Activated naive CD8-positive, alpha-beta T cell treated with anti-CD3 and anti-CD28 coated beads, Interleukin-2, amount 50 U/mL, for 16 hours (primary cell): ENCODE measurements around the gene CNTN5.
"Not testable (repeated sequence)": the region's sequence is repeated elsewhere in the genome, so short reads cannot be mapped to it uniquely, and the experiment has no call there.

ENCODE experiments used
- DNase-seq: peaks from one replicate; pipeline ENCODE4 v3.0.0-alpha.2; 2020; ENCODE audit warnings: low read depth, low spot score

The CNTN5 gene

GRCh38 chr11:100192181-100192580, 1171.4 kb downstream of the CNTN5 start:
- DNase-seq = no peak

- no peak for DNase-seq
These were observed 1183.0 kb downstream of the CNTN5 start for GRCh38 chr11:100203789-100204188.

GRCh38 chr11:100205926-100206325, 1185.2 kb downstream of the CNTN5 start:
- no peak for DNase-seq

GRCh38 chr11:100208207-100208606, 1187.5 kb downstream of the CNTN5 start:
- DNase-seq = no peak

- no peak for DNase-seq
These were observed 1194.0 kb downstream of the CNTN5 start for GRCh38 chr11:100214791-100215190.

GRCh38 chr11:100220801-100221200, 1200.1 kb downstream of the CNTN5 start:
- DNase-seq = no peak

GRCh38 chr11:100221791-100222190, 1201.0 kb downstream of the CNTN5 start:
- DNase-seq = no peak

- no peak for DNase-seq
These were observed 1203.8 kb downstream of the CNTN5 start for GRCh38 chr11:100224541-100225034.

GRCh38 chr11:100229086-100229485, 1208.3 kb downstream of the CNTN5 start:
- DNase-seq = no peak

GRCh38 chr11:100232006-100232405, 1211.3 kb downstream of the CNTN5 start:
- DNase-seq = no peak

- no peak for DNase-seq
These were observed 1214.3 kb downstream of the CNTN5 start for GRCh38 chr11:100235085-100235484.

- no peak for DNase-seq
These were observed 1219.3 kb downstream of the CNTN5 start for GRCh38 chr11:100240025-100240539.

- no peak for DNase-seq
These were observed 1227.0 kb downstream of the CNTN5 start for GRCh38 chr11:100247704-100248103.

GRCh38 chr11:100257238-100257803, 1236.6 kb downstream of the CNTN5 start:
- not testable (repeated sequence) for DNase-seq

- DNase-seq = no peak
These were observed 1248.8 kb downstream of the CNTN5 start for GRCh38 chr11:100269516-100269915.

GRCh38 chr11:100273066-100273815, 1252.5 kb downstream of the CNTN5 start:
- no peak for DNase-seq

- not testable (repeated sequence) for DNase-seq
These were observed 1253.7 kb downstream of the CNTN5 start for GRCh38 chr11:100274466-100274865.

GRCh38 chr11:100294748-100295147, 1274.0 kb downstream of the CNTN5 start:
- no peak for DNase-seq

GRCh38 chr11:100296051-100296679, 1275.4 kb downstream of the CNTN5 start:
- no peak for DNase-seq

- no peak for DNase-seq
These were observed 1276.8 kb downstream of the CNTN5 start for GRCh38 chr11:100297516-100297915.

GRCh38 chr11:100302824-100303223, 1282.1 kb downstream of the CNTN5 start:
- DNase-seq = no peak

GRCh38 chr11:100303897-100304296, 1283.1 kb downstream of the CNTN5 start:
- no peak for DNase-seq
